K562 (cell line): ENCODE data around the gene TMEM156. TPM values are rescaled to one million over a fixed set of nuclear protein-coding genes. Genes with fewer than 3 reads are reported as not detected.
A peak's percentile ranks its signal among the peaks of the same experiment; 100 is the strongest.
"Not testable (repeated sequence)": the region's sequence is repeated elsewhere in the genome, so short reads cannot be mapped to it uniquely, and the experiment has no call there.

Source experiments
- ATAC-seq: fragments of 200-7000 bp; cut with Tn5 transposase; 3 replicates; pipeline ENCODE4 v1.9.1; 2020; ENCODE audit warnings: moderate library complexity
- BruUV-seq: library from RNA; stranded (reverse); fragments of 400-500 nt; replicated peaks from 2 replicates; lab custom pipeline; 2021; lab: Mats Ljungman, UMichigan
- CTCF ChIA-PET: fragments of 300-600 bp; formaldehyde crosslinking; extraction: SDS; loops from one replicate; lab custom pipeline; 2021; ENCODE audit warnings: low intra/inter-chr PET ratio; lab: Yijun Ruan, JAX
- POLR2A ChIA-PET: fragments of 300-600, 350-650 bp; sonication (Branson Sonifier 250); formaldehyde crosslinking; extraction: SDS; loops from one replicate; lab custom pipeline; 2021; ENCODE audit warnings: antibody characterized with exemption, inconsistent platforms; lab: Yijun Ruan, JAX
- DNase-seq, 4 experiments: peaks; one replicate each; pipeline versions ENCODE4 v3.0.0 to v3.0.0-alpha.2; 2011 to 2018; ENCODE audit warnings: low spot score in 3 of 4, mixed read lengths in 3 of 4; ENCODE audit errors: extremely low read depth in 1 of 4
- FAIRE-seq: peaks from 2 replicates; lab custom pipeline; 2011; peaks lifted over from hg19 to GRCh38; lab: Jason Lieb, UNC
- H2AFZ ChIP-seq: 2 replicates; pipeline ENCODE4 v1.6.0; 2011; ENCODE audit warnings: low read depth, low read length, control low read depth, inconsistent platforms
- H3K27ac ChIP-seq: fragments of 200-600 bp; 3 replicates; pipeline ENCODE4 v1.8.0; 2011; ENCODE audit warnings: low read depth, mild to moderate bottlenecking, control low read depth, inconsistent platforms, low read length, moderate library complexity, mixed read lengths; ENCODE audit errors: extremely low read depth
- H3K27me3 ChIP-seq, 2 experiments: fragments of 300-600 bp in 1 of 2; 2 replicates in 1 of 2; 3 replicates in 1 of 2; pipeline versions ENCODE4 v1.6.0 to v1.8.0; 2011; ENCODE audit warnings: inconsistent platforms in 2 of 2, low read length in 2 of 2, mild to moderate bottlenecking in 1 of 2, mixed read lengths in 1 of 2, moderate library complexity in 1 of 2; ENCODE audit not compliant: control insufficient read depth in 2 of 2, insufficient read depth in 2 of 2
- H3K36me3 ChIP-seq: fragments of 300-600 bp; 3 replicates; pipeline ENCODE4 v1.8.0; 2011; ENCODE audit warnings: mild to moderate bottlenecking, low read length, inconsistent platforms; ENCODE audit not compliant: control insufficient read depth, insufficient read depth
- H3K4me1 ChIP-seq, 2 experiments: fragments of 200-600 bp in 1 of 2; replicated peaks in 1 of 2; 2 replicates in 1 of 2; 3 replicates in 1 of 2; pipeline versions ENCODE4 v1.5.1 to v1.8.0; 2011; ENCODE audit warnings: inconsistent platforms in 2 of 2, low read length in 2 of 2, mild to moderate bottlenecking in 1 of 2, mixed read lengths in 1 of 2, moderate library complexity in 1 of 2; ENCODE audit not compliant: control insufficient read depth in 2 of 2, insufficient read depth in 2 of 2
- H3K4me2 ChIP-seq: 2 replicates; pipeline ENCODE4 v1.6.1; 2011; ENCODE audit warnings: low read length, control low read depth, inconsistent platforms, mixed read lengths; ENCODE audit not compliant: insufficient read depth
- H3K4me3 ChIP-seq: fragments of 200-600 bp; sonication (generic), shearing (Covaris generic); 2 replicates; pipeline ENCODE4 v1.5.1; 2016; ENCODE audit warnings: control low read depth, inconsistent platforms
- H3K79me2 ChIP-seq: fragments of 200-600 bp; 3 replicates; pipeline ENCODE4 v1.8.0; 2011; ENCODE audit warnings: low read length, inconsistent platforms; ENCODE audit not compliant: control insufficient read depth, insufficient read depth
- H3K9ac ChIP-seq, 2 experiments: 2 replicates each; pipeline versions ENCODE4 v1.6.0 to v1.6.1; 2011; ENCODE audit warnings: low read depth in 2 of 2, low read length in 2 of 2, control low read depth in 1 of 2, inconsistent platforms in 1 of 2, mild to moderate bottlenecking in 1 of 2, mixed read lengths in 1 of 2; ENCODE audit not compliant: insufficient read depth in 1 of 2
- H3K9me1 ChIP-seq: one replicate; pipeline ENCODE4 v1.6.0; 2011; ENCODE audit warnings: inconsistent platforms, mild to moderate bottlenecking, low read length, moderate library complexity; ENCODE audit not compliant: control insufficient read depth, insufficient read depth
- H3K9me3 ChIP-seq: replicated peaks from 2 replicates; pipeline ENCODE4 v1.5.1; 2011; ENCODE audit warnings: low read depth, low read length, inconsistent platforms; ENCODE audit not compliant: control insufficient read depth, insufficient read depth
- H4K20me1 ChIP-seq: replicated peaks from 2 replicates; pipeline ENCODE4 v1.6.1; 2011; ENCODE audit warnings: low read length, inconsistent platforms, mixed read lengths; ENCODE audit not compliant: control insufficient read depth, insufficient read depth
- WGBS: fragments of 100-300 bp; shearing (Covaris generic); methylation state at CpG from one replicate; pipeline ENCODE4 v1.1.6; 2016; ENCODE audit warnings: low coverage, mixed read lengths; ENCODE audit not compliant: insufficient coverage; ENCODE audit errors: missing lambda C conversion rate; 5-methylcytosine and 5-hydroxymethylcytosine counted together
- in situ Hi-C: fragments of 300-500 bp; cut with MboI; formaldehyde crosslinking; loops from 4 replicates; pipeline ENCODE4 v1.15.0; 2018; ENCODE audit warnings: inconsistent platforms, mixed read lengths
- intact Hi-C: fragments of 100-400 bp; cut with micrococcal nuclease; formaldehyde crosslinking; loops from 2 replicates; pipeline ENCODE4 v1.14.2; 2022
- polyA plus RNA-seq, 8 experiments: library from polyadenylated mRNA; depleted of rRNA in 4 of 8; stranded (reverse) in 5 of 8; unstranded in 3 of 8; fragments of >200 nt; fragmentation: Nextera tagmentation in 2 of 8; fragmentation: Illumina TruSeq in 1 of 8; extraction: Ambion mirVana in 2 of 8; extraction: Trizol in 1 of 8; gene quantifications; 2 replicates each; pipeline versions ENCODE4 v1.2.1 to v1.2.3, GENCODE V29; 2011 to 2014; ENCODE audit warnings: inconsistent platforms in 1 of 8, missing spikeins in 1 of 8
- total RNA-seq, 7 experiments: library from RNA; depleted of rRNA in 6 of 7; stranded (reverse); fragments of >200 nt in 6 of 7; fragmentation: Illumina TruSeq in 2 of 7; extraction: Trizol in 2 of 7; gene quantifications; 2 replicates each; pipeline versions ENCODE4 v1.2.1 to v1.2.3, GENCODE V29; 2011 to 2021; ENCODE audit warnings: low replicate concordance in 1 of 7
- TF ChIP-seq, protein P1 (sequence below), 2 experiments: fragments of 450-650 bp; IDR thresholded peaks; 2 replicates each; pipeline ENCODE4 v1.6.1; 2018; ENCODE audit warnings: mild to moderate bottlenecking in 2 of 2, low read depth in 1 of 2; ENCODE audit not compliant: partially characterized antibody in 2 of 2

Gene TMEM156
- total and polyA plus RNA-seq, 9 of the 15 experiments (the other 6 are each of a cell fraction or from before 2014, with no cell fraction given), result 3.5 to 9.6 (median 6.4) TPM

DNA sequence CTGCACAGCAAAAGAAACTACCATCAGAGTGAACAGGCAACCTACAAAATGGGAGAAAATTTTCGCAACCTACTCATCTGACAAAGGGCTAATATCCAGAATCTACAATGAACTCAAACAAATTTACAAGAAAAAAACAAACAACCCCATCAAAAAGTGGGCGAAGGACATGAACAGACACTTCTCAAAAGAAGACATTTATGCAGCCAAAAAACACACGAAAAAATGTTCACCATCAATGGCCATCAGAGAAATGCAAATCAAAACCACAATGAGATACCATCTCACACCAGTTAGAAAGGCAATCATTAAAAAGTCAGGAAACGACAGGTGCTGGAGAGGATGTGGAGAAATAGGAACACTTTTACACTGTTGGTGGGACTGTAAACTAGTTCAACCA lies 30.2 kb downstream of the TMEM156 start:
- ATAC-seq, FAIRE-seq, H3K4me3 ChIP-seq, H3K9me3 ChIP-seq, intact Hi-C loops, H3K4me2 ChIP-seq, H4K20me1 ChIP-seq, H3K4me1 ChIP-seq, BruUV-seq, DNase-seq, H3K9ac ChIP-seq, H3K27me3 ChIP-seq, CTCF ChIA-PET, H3K9me1 ChIP-seq, H3K36me3 ChIP-seq, H3K27ac ChIP-seq, H3K79me2 ChIP-seq, in situ Hi-C loops, H2AFZ ChIP-seq, POLR2A ChIA-PET: not testable (repeated sequence)
- TF ChIP-seq, protein P1, sequence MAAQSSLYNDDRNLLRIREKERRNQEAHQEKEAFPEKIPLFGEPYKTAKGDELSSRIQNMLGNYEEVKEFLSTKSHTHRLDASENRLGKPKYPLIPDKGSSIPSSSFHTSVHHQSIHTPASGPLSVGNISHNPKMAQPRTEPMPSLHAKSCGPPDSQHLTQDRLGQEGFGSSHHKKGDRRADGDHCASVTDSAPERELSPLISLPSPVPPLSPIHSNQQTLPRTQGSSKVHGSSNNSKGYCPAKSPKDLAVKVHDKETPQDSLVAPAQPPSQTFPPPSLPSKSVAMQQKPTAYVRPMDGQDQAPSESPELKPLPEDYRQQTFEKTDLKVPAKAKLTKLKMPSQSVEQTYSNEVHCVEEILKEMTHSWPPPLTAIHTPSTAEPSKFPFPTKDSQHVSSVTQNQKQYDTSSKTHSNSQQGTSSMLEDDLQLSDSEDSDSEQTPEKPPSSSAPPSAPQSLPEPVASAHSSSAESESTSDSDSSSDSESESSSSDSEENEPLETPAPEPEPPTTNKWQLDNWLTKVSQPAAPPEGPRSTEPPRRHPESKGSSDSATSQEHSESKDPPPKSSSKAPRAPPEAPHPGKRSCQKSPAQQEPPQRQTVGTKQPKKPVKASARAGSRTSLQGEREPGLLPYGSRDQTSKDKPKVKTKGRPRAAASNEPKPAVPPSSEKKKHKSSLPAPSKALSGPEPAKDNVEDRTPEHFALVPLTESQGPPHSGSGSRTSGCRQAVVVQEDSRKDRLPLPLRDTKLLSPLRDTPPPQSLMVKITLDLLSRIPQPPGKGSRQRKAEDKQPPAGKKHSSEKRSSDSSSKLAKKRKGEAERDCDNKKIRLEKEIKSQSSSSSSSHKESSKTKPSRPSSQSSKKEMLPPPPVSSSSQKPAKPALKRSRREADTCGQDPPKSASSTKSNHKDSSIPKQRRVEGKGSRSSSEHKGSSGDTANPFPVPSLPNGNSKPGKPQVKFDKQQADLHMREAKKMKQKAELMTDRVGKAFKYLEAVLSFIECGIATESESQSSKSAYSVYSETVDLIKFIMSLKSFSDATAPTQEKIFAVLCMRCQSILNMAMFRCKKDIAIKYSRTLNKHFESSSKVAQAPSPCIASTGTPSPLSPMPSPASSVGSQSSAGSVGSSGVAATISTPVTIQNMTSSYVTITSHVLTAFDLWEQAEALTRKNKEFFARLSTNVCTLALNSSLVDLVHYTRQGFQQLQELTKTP (IDR thresholded peaks at IDR 0.05; ENCODE audit: low read depth in 1 of 2, partially characterized antibody in 2 of 2), result peak in 1 of 2 experiments; percentile 98
- whole genome bisulfite sequencing, result 56% methylated on average over 3 of the region's 4 CpGs
